Measurements from ENCODE around the gene CEP112. TPM values are rescaled to one million over a fixed set of nuclear protein-coding genes. Genes with fewer than 3 reads are reported as not detected.
A peak's percentile ranks its signal among the peaks of the same experiment; 100 is the strongest.

CEP112 gene
- polyA plus RNA-seq, 1 donor from 2014 or later = 6.0 TPM

GRCh38 chr17:65892912-65893377 lies 299.0 kb downstream of the CEP112 start:
- H3K79me2 ChIP-seq (replicated peaks; ENCODE audit: insufficient read depth, low read length) = no peaks in the 10 kb centered on the region
- TF ChIP-seq RAD21 (conservative IDR thresholded peaks at IDR 0.05) = no peak
- TF ChIP-seq EP300 (conservative IDR thresholded peaks at IDR 0.05; ENCODE audit: poor library complexity, severe bottlenecking) = no peak
- TF ChIP-seq REST (IDR thresholded peaks at IDR 0.05; ENCODE audit: borderline replicate concordance) = no peak
- TF ChIP-seq EZH2 (IDR thresholded peaks at IDR 0.05; ENCODE audit: borderline replicate concordance, insufficient read depth, low read length, poor library complexity, severe bottlenecking) = no peak
- TF ChIP-seq TAF1 (IDR thresholded peaks at IDR 0.05; ENCODE audit: low read depth) = no peak
- no peak for TF ChIP-seq MXI1 (conservative IDR thresholded peaks at IDR 0.05; ENCODE audit: poor library complexity, severe bottlenecking)
- no peak for TF ChIP-seq POLR2AphosphoS5 (IDR thresholded peaks at IDR 0.05)
- no peak for TF ChIP-seq CTCF (IDR thresholded peaks at IDR 0.05; ENCODE audit: poor library complexity, severe bottlenecking)
- TF ChIP-seq SMC3 (conservative IDR thresholded peaks at IDR 0.05; ENCODE audit: poor library complexity) = no peak
- no peaks in the 10 kb centered on the region for H3K36me3 ChIP-seq (ENCODE audit: insufficient read depth, low read length)
- H4K20me1 ChIP-seq (ENCODE audit: insufficient read depth) = no peaks in the 10 kb centered on the region
- peaks cover 4% of the 10 kb centered on the region for H3F3A ChIP-seq (ENCODE audit: insufficient read depth, low read length, poor library complexity, severe bottlenecking)
- peak overlapping the region; percentile 13 for H3K9ac ChIP-seq (ENCODE audit: low read length)
- peak overlapping the region; percentile 79 for H3K27ac ChIP-seq (ENCODE audit: low read length)
- no peaks in the 10 kb centered on the region for H3K27me3 ChIP-seq (ENCODE audit: insufficient read depth, low read depth, low read length)
- H3K9me2 ChIP-seq (ENCODE audit: insufficient read depth, low read length) = no peaks in the 10 kb centered on the region
- H3K4me3 ChIP-seq (ENCODE audit: low read length) = no peak overlapping the region
- no peak overlapping the region for H2AFZ ChIP-seq (ENCODE audit: low read depth, low read length)
- H3K4me2 ChIP-seq (ENCODE audit: low read length) = no peak overlapping the region
- no peaks in the 10 kb centered on the region for H3K9me3 ChIP-seq (ENCODE audit: low read length)

- Histone ChIP-seq H3K9me2 (ENCODE audit: insufficient read depth, low read length) (no peaks in the 10 kb centered on the region), H3K27me3 (ENCODE audit: insufficient read depth, low read depth, low read length) (no peaks in the 10 kb centered on the region), H3F3A (ENCODE audit: insufficient read depth, low read length, poor library complexity, severe bottlenecking) (peaks cover 4% of the 10 kb centered on the region), H3K79me2 (replicated peaks; ENCODE audit: insufficient read depth, low read length) (no peaks in the 10 kb centered on the region), H3K4me2 (ENCODE audit: low read length) (no peak overlapping the region), H4K20me1 (ENCODE audit: insufficient read depth) (no peaks in the 10 kb centered on the region), H3K36me3 (ENCODE audit: insufficient read depth, low read length) (no peaks in the 10 kb centered on the region), H3K9ac (ENCODE audit: low read length) (no peak overlapping the region), H3K9me3 (ENCODE audit: low read length) (no peaks in the 10 kb centered on the region), H2AFZ (ENCODE audit: low read depth, low read length) (no peak overlapping the region), H3K4me3 (ENCODE audit: low read length) (no peak overlapping the region), H3K27ac (ENCODE audit: low read length) (no peak overlapping the region)
- TF ChIP-seq CTCF (IDR thresholded peaks at IDR 0.05; ENCODE audit: poor library complexity, severe bottlenecking) (no peak), POLR2AphosphoS5 (IDR thresholded peaks at IDR 0.05) (no peak), EZH2 (IDR thresholded peaks at IDR 0.05; ENCODE audit: borderline replicate concordance, insufficient read depth, low read length, poor library complexity, severe bottlenecking) (no peak), RAD21 (conservative IDR thresholded peaks at IDR 0.05) (no peak), TAF1 (IDR thresholded peaks at IDR 0.05; ENCODE audit: low read depth) (no peak), SMC3 (conservative IDR thresholded peaks at IDR 0.05; ENCODE audit: poor library complexity) (no peak), EP300 (conservative IDR thresholded peaks at IDR 0.05; ENCODE audit: poor library complexity, severe bottlenecking) (no peak), MXI1 (conservative IDR thresholded peaks at IDR 0.05; ENCODE audit: poor library complexity, severe bottlenecking) (no peak), REST (IDR thresholded peaks at IDR 0.05; ENCODE audit: borderline replicate concordance) (no peak)
Observed at GRCh38 chr17:65891231-65891735, 300.6 kb downstream of the CEP112 start.

Measured in neural cell (in vitro differentiated cells).